Sigmoid colon (tissue), 7 donors: ENCODE measurements around the gene ALPP. TPM values are rescaled to one million over a fixed set of nuclear protein-coding genes. Genes with fewer than 3 reads are reported as not detected.
"Not testable (repeated sequence)": the region's sequence is repeated elsewhere in the genome, so short reads cannot be mapped to it uniquely, and the experiment has no call there.

Source experiments
- DNase-seq: peaks from one replicate; pipeline ENCODE4 v3.0.0-alpha.2; 2019
- H3K27ac ChIP-seq, 4 donors: fragments of 200-600 bp; sonication (generic); one replicate each; pipeline ENCODE4 v1.5.1; 2016 to 2019; ENCODE audit warnings: mild to moderate bottlenecking in 1 of 4
- H3K27me3 ChIP-seq, 3 donors: fragments of 200-600 bp; sonication (generic); one replicate each; pipeline ENCODE4 v1.5.1; 2019; ENCODE audit warnings: mild to moderate bottlenecking in 1 of 3
- H3K36me3 ChIP-seq, 4 donors: fragments of 200-600 bp; sonication (generic); one replicate each; pipeline ENCODE4 v1.5.1; 2016 to 2019
- H3K4me1 ChIP-seq, 4 donors: fragments of 200-600 bp; sonication (generic); one replicate each; pipeline ENCODE4 v1.5.1; 2017 to 2019
- H3K4me3 ChIP-seq, 4 donors: fragments of 200-600 bp; sonication (generic); one replicate each; pipeline ENCODE4 v1.5.1; 2017 to 2019; ENCODE audit warnings: mild to moderate bottlenecking in 2 of 4, moderate library complexity in 1 of 4
- H3K9me3 ChIP-seq, 4 donors: fragments of 200-600 bp in 3 of 4; sonication (generic) in 3 of 4; one replicate each; pipeline versions ENCODE4 v1.5.1 to v1.6.1; 2013 to 2019
- CTCF ChIP-seq, 4 experiments: fragments of 450-650 bp in 3 of 4; fragments of 200-600 bp in 1 of 4; IDR thresholded peaks; one replicate each; pipeline ENCODE4 v1.5.1; 2016 to 2019; ENCODE audit warnings: antibody characterized with exemption in 4 of 4, mild to moderate bottlenecking in 3 of 4, moderate library complexity in 2 of 4
- EP300 ChIP-seq, 4 donors: sonication (generic); formaldehyde crosslinking; IDR thresholded peaks; one replicate each; pipeline ENCODE4 v1.6.1; 2017; ENCODE audit warnings: antibody characterized with exemption in 4 of 4
- POLR2A ChIP-seq, 2 donors: fragments of 450-650 bp; IDR thresholded peaks; one replicate each; pipeline ENCODE4 v1.6.1; 2016; ENCODE audit warnings: antibody characterized with exemption in 2 of 2, mild to moderate bottlenecking in 2 of 2, moderate library complexity in 2 of 2
- POLR2AphosphoS5 ChIP-seq, 4 donors: sonication (generic); formaldehyde crosslinking; IDR thresholded peaks; one replicate each; pipeline ENCODE4 v1.6.1; 2017; ENCODE audit warnings: antibody characterized with exemption in 4 of 4
- WGBS, 2 donors: extraction: QIAGEN DNeasy Blood & Tissue Kit; methylation state at CpG; one replicate each; pipeline ENCODE4 v1.1.7; 2013; 5-methylcytosine and 5-hydroxymethylcytosine counted together
- intact Hi-C: fragments of 100-400 bp; cut with DNase I; formaldehyde crosslinking; loops from one replicate; pipeline ENCODE4 v1.15.1; 2023
- polyA plus RNA-seq, 3 donors: library from polyadenylated mRNA; stranded (reverse); fragments of 200-250 nt; gene quantifications; one replicate each; pipeline ENCODE4 v1.2.3, GENCODE V29; 2013
- total RNA-seq, 4 donors: library from RNA; depleted of rRNA; stranded (reverse); fragments of >200 nt; gene quantifications; one replicate each; pipeline ENCODE4 v1.1.0, GENCODE V29; 2016
- donor health status: healthy with polysubstance abuse.
- donor health status: Bipolar disorder and iron deficiency.
- donor health status: healthy.

ALPP gene
- total and polyA plus RNA-seq, 7 donors, result 0.03 TPM; not detected in 6

GRCh38 chr2:232390661-232391060, 12.1 kb downstream of the ALPP start:
- peaks cover 21 to 64% (median 34%) of the 10 kb centered on the region in 3 donors for H3K27me3 ChIP-seq
- intact Hi-C loops, result no loop called here
- no peaks in the 10 kb centered on the region for H3K9me3 ChIP-seq
- H3K27ac ChIP-seq, result no peak overlapping the region
- H3K4me1 ChIP-seq, result peaks cover 0 to 25% (median 17%) of the 10 kb centered on the region in 4 donors
- TF ChIP-seq CTCF (IDR thresholded peaks at IDR 0.05), result no peak
- no peak for TF ChIP-seq POLR2A (IDR thresholded peaks at IDR 0.05)
- no peak for TF ChIP-seq POLR2AphosphoS5 (IDR thresholded peaks at IDR 0.05)
- no peak for TF ChIP-seq EP300 (IDR thresholded peaks at IDR 0.05)
- H3K4me3 ChIP-seq, result no peak overlapping the region
- DNase-seq, result no peak
- 26 to 46% methylated on average over 3 of the region's 3 CpGs for WGBS, 2 donors
- H3K36me3 ChIP-seq, result no peaks in the 10 kb centered on the region

GRCh38 chr2:232393556-232393955, 15.0 kb downstream of the ALPP start:
- intact Hi-C loops, result no loop called here
- TF ChIP-seq EP300 (IDR thresholded peaks at IDR 0.05) (no peak), CTCF (IDR thresholded peaks at IDR 0.05) (no peak), POLR2AphosphoS5 (IDR thresholded peaks at IDR 0.05) (no peak), POLR2A (IDR thresholded peaks at IDR 0.05) (no peak)
- Histone ChIP-seq H3K27me3 (peaks cover 3 to 40% (median 11%) of the 10 kb centered on the region in 3 donors), H3K36me3 (no peaks in the 10 kb centered on the region), H3K9me3 (no peaks in the 10 kb centered on the region), H3K4me3 (no peak overlapping the region), H3K27ac (no peak overlapping the region), H3K4me1 (peaks cover 0 to under 1% (median under 1%) of the 10 kb centered on the region in 4 donors)
- WGBS, 2 donors, result 85 to 89% methylated on average over 8 of the region's 8 CpGs
- no peak for DNase-seq

GRCh38 chr2:232394431-232394830, 15.9 kb downstream of the ALPP start:
- DNase-seq, intact Hi-C loops, H3K36me3 ChIP-seq, H3K4me1 ChIP-seq, H3K4me3 ChIP-seq, H3K9me3 ChIP-seq, H3K27ac ChIP-seq: not testable (repeated sequence)
- peaks cover 0 to 38% (median 6%) of the 10 kb centered on the region in 3 donors for H3K27me3 ChIP-seq
- 92 to 93% methylated on average over 7 of the region's 7 CpGs for WGBS, 2 donors

- Histone ChIP-seq H3K36me3 (no peaks in the 10 kb centered on the region), H3K4me3 (no peak overlapping the region), H3K9me3 (no peaks in the 10 kb centered on the region), H3K4me1 (no peaks in the 10 kb centered on the region), H3K27ac (no peak overlapping the region), H3K27me3 (peaks cover 0 to 28% (median 6%) of the 10 kb centered on the region in 3 donors)
- WGBS, 2 donors, result 59 to 81% methylated on average over 1 of the region's 1 CpG
- DNase-seq, result no peak
- intact Hi-C loops, result no loop called here
- TF ChIP-seq CTCF (IDR thresholded peaks at IDR 0.05), result no peak
- no peak for TF ChIP-seq EP300 (IDR thresholded peaks at IDR 0.05)
These were observed 17.0 kb downstream of the ALPP start for GRCh38 chr2:232395586-232395985.

- Histone ChIP-seq H3K9me3 (no peaks in the 10 kb centered on the region), H3K27ac (no peak overlapping the region), H3K27me3 (peaks cover 0 to 17% (median 6%) of the 10 kb centered on the region in 3 donors), H3K4me3 (no peak overlapping the region), H3K36me3 (no peaks in the 10 kb centered on the region), H3K4me1 (no peaks in the 10 kb centered on the region)
- 82 to 89% methylated on average over 2 of the region's 2 CpGs for WGBS, 2 donors
- TF ChIP-seq CTCF (IDR thresholded peaks at IDR 0.05) (no peak), EP300 (IDR thresholded peaks at IDR 0.05) (no peak), POLR2A (IDR thresholded peaks at IDR 0.05) (no peak), POLR2AphosphoS5 (IDR thresholded peaks at IDR 0.05) (no peak)
- intact Hi-C loops, result no loop called here
- no peak for DNase-seq
These were observed 18.1 kb downstream of the ALPP start for GRCh38 chr2:232396683-232397082.
